OCI-M2 (cell line): ENCODE data around the gene CRACR2B.

Experiments used
- DNase-seq: peaks from one replicate; lab custom pipeline; 2025; ENCODE audit not compliant: unreplicated experiment; lab: John Stamatoyannopoulos, UW

CRACR2B gene

GRCh38 chr11:865462-866430, 38.0 kb downstream of the CRACR2B start:
- DNase-seq = no peak

- DNase-seq = no peak
Measured at GRCh38 chr11:866481-866880, 38.8 kb downstream of the CRACR2B start.

- DNase-seq = no peak
Measured at GRCh38 chr11:867856-868358, 40.2 kb downstream of the CRACR2B start.

GRCh38 chr11:868394-868793, 40.7 kb downstream of the CRACR2B start:
- DNase-seq = no peak

GRCh38 chr11:868802-869201, 41.1 kb downstream of the CRACR2B start:
- DNase-seq = no peak

GRCh38 chr11:869399-870126, 41.8 kb downstream of the CRACR2B start:
- DNase-seq = no peak

GRCh38 chr11:870127-870413, 42.4 kb downstream of the CRACR2B start:
- DNase-seq = no peak

GRCh38 chr11:870418-870817, 42.7 kb downstream of the CRACR2B start:
- DNase-seq = no peak

GRCh38 chr11:871472-871871, 43.8 kb downstream of the CRACR2B start:
- DNase-seq = no peak

GRCh38 chr11:872799-873198, 45.1 kb downstream of the CRACR2B start:
- DNase-seq = no peak

GRCh38 chr11:873706-874105, 46.0 kb downstream of the CRACR2B start:
- DNase-seq = no peak

GRCh38 chr11:875203-875602, 47.5 kb downstream of the CRACR2B start:
- no peak for DNase-seq

- DNase-seq = no peak
Measured at GRCh38 chr11:875769-876301, 48.1 kb downstream of the CRACR2B start.

GRCh38 chr11:876545-876944, 48.8 kb downstream of the CRACR2B start:
- no peak for DNase-seq

GRCh38 chr11:877565-877964, 49.8 kb downstream of the CRACR2B start:
- DNase-seq = no peak

- DNase-seq = no peak
Measured at GRCh38 chr11:880447-880846, 52.7 kb downstream of the CRACR2B start.
